ENCODE data around the gene CLDN7.
A peak's percentile ranks its signal among the peaks of the same experiment; 100 is the strongest.
"Not testable (repeated sequence)": the region's sequence is repeated elsewhere in the genome, so short reads cannot be mapped to it uniquely, and the experiment has no call there.

The CLDN7 gene

GRCh38 chr17:7252176-7253043 lies 9.9 kb downstream of the CLDN7 start, which contains the start of gene ELP5:
Gene ELP5, plus strand, starts transcription at chr17:7252215. Its CDS starts 336 bp downstream, at chr17:7252551.
- DNase-seq = peak; percentile 95 to 97 (median 96)

GRCh38 chr17:7251661-7252175 lies 10.6 kb downstream of the CLDN7 start, which contains the start of gene CTDNEP1:
Gene CTDNEP1, minus strand, starts transcription at chr17:7251734. Its CDS starts 438 bp downstream, at chr17:7251296.
- peak; percentile 99 to 100 (median 100) for DNase-seq

GRCh38 chr17:7250695-7251627 lies 11.3 kb downstream of the CLDN7 start:
- peak; percentile 72 to 85 (median 77) for DNase-seq

GRCh38 chr17:7249830-7250229 lies 12.4 kb downstream of the CLDN7 start:
- DNase-seq = peak; percentile 17 to 30 (median 29)

- DNase-seq = no peak
Observed at GRCh38 chr17:7249214-7249613, 13.1 kb downstream of the CLDN7 start.

- DNase-seq = peak in 2 of 3 donors; percentile 21 to 24
Observed at GRCh38 chr17:7248796-7249195, 13.5 kb downstream of the CLDN7 start.

- DNase-seq = no peak
Observed at GRCh38 chr17:7246779-7247178, 15.5 kb downstream of the CLDN7 start.

GRCh38 chr17:7243838-7244237 lies 18.4 kb downstream of the CLDN7 start:
- not testable (repeated sequence) for DNase-seq

GRCh38 chr17:7243453-7243729 lies 18.9 kb downstream of the CLDN7 start:
- no peak for DNase-seq

GRCh38 chr17:7242717-7243452 lies 19.4 kb downstream of the CLDN7 start:
- peak; percentile 95 to 98 (median 97) for DNase-seq

- DNase-seq = peak; percentile 92 to 97 (median 96)
Observed at GRCh38 chr17:7241783-7242716, 20.2 kb downstream of the CLDN7 start, which contains the start of gene GABARAP. Gene GABARAP, minus strand, starts transcription at chr17:7242449. Its CDS starts 119 bp downstream, at chr17:7242330.

- peak in 2 of 3 donors; percentile 50 to 58 for DNase-seq
Observed at GRCh38 chr17:7241090-7241733, 21.1 kb downstream of the CLDN7 start.

- DNase-seq = peak; percentile 80 to 88 (median 81)
Observed at GRCh38 chr17:7240375-7240774, 21.9 kb downstream of the CLDN7 start.

- peak; percentile 99 to 100 (median 100) for DNase-seq
Observed at GRCh38 chr17:7239091-7240027, 22.9 kb downstream of the CLDN7 start, which contains the start of gene PHF23. Gene PHF23, minus strand, starts transcription at chr17:7239457. Its CDS starts 178 bp downstream, at chr17:7239279.

- peak in 1 of 3 donors; percentile 54 for DNase-seq
Observed at GRCh38 chr17:7238420-7239090, 23.7 kb downstream of the CLDN7 start.

- peak; percentile 61 to 89 (median 79) for DNase-seq
Observed at GRCh38 chr17:7237761-7238419, 24.4 kb downstream of the CLDN7 start.

GRCh38 chr17:7237266-7237760 lies 25.0 kb downstream of the CLDN7 start:
- DNase-seq = no peak

GRCh38 chr17:7236808-7237207 lies 25.5 kb downstream of the CLDN7 start:
- DNase-seq = no peak
